HL-60 (cell line): ENCODE data around the gene ERGIC1.
A peak's percentile ranks its signal among the peaks of the same experiment; 100 is the strongest.

Source experiments
- DNase-seq, 2 experiments: peaks; one replicate each; pipeline ENCODE4 v3.0.0-alpha.2; 2010 to 2020; ENCODE audit warnings: low read depth in 1 of 2, low spot score in 1 of 2
- H3K27ac ChIP-seq: fragments of 250-450 bp; sonication (Bioruptor Pico); replicated peaks from 2 replicates; pipeline ENCODE4 v1.5.1; 2020; ENCODE audit warnings: mild to moderate bottlenecking, moderate library complexity
- H3K27me3 ChIP-seq: fragments of 250-450 bp; sonication (Bioruptor Pico); 2 replicates; pipeline ENCODE4 v1.5.1; 2021; ENCODE audit warnings: mild to moderate bottlenecking, moderate library complexity; ENCODE audit not compliant: insufficient read depth, poor library complexity, severe bottlenecking
- H3K4me3 ChIP-seq: replicated peaks from 2 replicates; pipeline ENCODE4 v1.5.1; 2011; ENCODE audit warnings: mild to moderate bottlenecking, control low read depth, low read length; ENCODE audit not compliant: insufficient read depth
- CTCF ChIP-seq: IDR thresholded peaks from one replicate; pipeline ENCODE4 v1.5.1; 2011; ENCODE audit warnings: low read length, control low read depth, inconsistent platforms; ENCODE audit not compliant: insufficient read depth
- GABPA ChIP-seq: IDR thresholded peaks from 2 replicates; pipeline ENCODE4 v1.6.1; 2012; ENCODE audit warnings: low read depth
- POLR2AphosphoS5 ChIP-seq: IDR thresholded peaks from 2 replicates; pipeline ENCODE4 v1.6.1; 2012; ENCODE audit warnings: low read depth
- REST ChIP-seq: IDR thresholded peaks from 2 replicates; pipeline ENCODE4 v1.6.1; 2012; ENCODE audit warnings: low read depth; ENCODE audit not compliant: insufficient replicate concordance
- SPI1 ChIP-seq: IDR thresholded peaks from 2 replicates; pipeline ENCODE4 v1.6.1; 2012; ENCODE audit warnings: low read depth, mild to moderate bottlenecking, borderline replicate concordance

ERGIC1 gene

GRCh38 chr5:172805018-172805683 is 28.9 kb upstream of the ERGIC1 start:
- Histone ChIP-seq H3K27ac (no peak overlapping the region), H3K4me3 (no peak overlapping the region), H3K27me3 (no peaks in the 10 kb centered on the region)
- no peak for DNase-seq
- TF ChIP-seq CTCF (no peak), REST (no peak), POLR2AphosphoS5 (no peak), GABPA (no peak), SPI1 (no peak)

GRCh38 chr5:172805736-172806255 is 28.3 kb upstream of the ERGIC1 start:
- Histone ChIP-seq H3K27ac (no peak overlapping the region), H3K4me3 (no peak overlapping the region), H3K27me3 (no peaks in the 10 kb centered on the region)
- no peak for DNase-seq
- TF ChIP-seq CTCF, result no peak
- no peak for TF ChIP-seq GABPA
- TF ChIP-seq POLR2AphosphoS5, result no peak

GRCh38 chr5:172806897-172807672 is 27.0 kb upstream of the ERGIC1 start:
- no peaks in the 10 kb centered on the region for H3K27me3 ChIP-seq
- H3K4me3 ChIP-seq, result no peak overlapping the region
- peak overlapping the region; percentile 37; the same call in 1 of the 2 replicates for H3K27ac ChIP-seq
- TF ChIP-seq POLR2AphosphoS5 (no peak), CTCF (no peak), SPI1 (peak; percentile 54; the same call in 1 of the 2 replicates)
- peak in 1 of 2 experiments; percentile 77 for DNase-seq

- TF ChIP-seq REST, result no peak
- TF ChIP-seq CTCF, result no peak
- no peak for TF ChIP-seq GABPA
- no peak for TF ChIP-seq POLR2AphosphoS5
- TF ChIP-seq SPI1, result no peak
- no peak overlapping the region for H3K4me3 ChIP-seq
- no peak for DNase-seq
- no peak overlapping the region; the same call in 1 of the 2 replicates for H3K27ac ChIP-seq
- H3K27me3 ChIP-seq, result no peaks in the 10 kb centered on the region
Observed at GRCh38 chr5:172807766-172808311, 26.2 kb upstream of the ERGIC1 start.
